Stimulated activated CD8-positive, alpha-beta memory T cell treated with anti-CD3 and anti-CD28 coated beads, Interleukin-4, amount 100 ng/mL, for 24 hours (primary cell): ENCODE results near the gene NFATC2.

Experiments used
- DNase-seq: peaks from one replicate; pipeline ENCODE4 v3.0.0-alpha.2; 2020; ENCODE audit warnings: low read depth

The NFATC2 gene

GRCh38 chr20:51389543-51390264, 152.8 kb downstream of the NFATC2 start:
- DNase-seq, result no peak

GRCh38 chr20:51388756-51389542, 153.6 kb downstream of the NFATC2 start:
- no peak for DNase-seq

- no peak for DNase-seq
These were observed 154.3 kb downstream of the NFATC2 start for GRCh38 chr20:51388227-51388626.

DNA sequence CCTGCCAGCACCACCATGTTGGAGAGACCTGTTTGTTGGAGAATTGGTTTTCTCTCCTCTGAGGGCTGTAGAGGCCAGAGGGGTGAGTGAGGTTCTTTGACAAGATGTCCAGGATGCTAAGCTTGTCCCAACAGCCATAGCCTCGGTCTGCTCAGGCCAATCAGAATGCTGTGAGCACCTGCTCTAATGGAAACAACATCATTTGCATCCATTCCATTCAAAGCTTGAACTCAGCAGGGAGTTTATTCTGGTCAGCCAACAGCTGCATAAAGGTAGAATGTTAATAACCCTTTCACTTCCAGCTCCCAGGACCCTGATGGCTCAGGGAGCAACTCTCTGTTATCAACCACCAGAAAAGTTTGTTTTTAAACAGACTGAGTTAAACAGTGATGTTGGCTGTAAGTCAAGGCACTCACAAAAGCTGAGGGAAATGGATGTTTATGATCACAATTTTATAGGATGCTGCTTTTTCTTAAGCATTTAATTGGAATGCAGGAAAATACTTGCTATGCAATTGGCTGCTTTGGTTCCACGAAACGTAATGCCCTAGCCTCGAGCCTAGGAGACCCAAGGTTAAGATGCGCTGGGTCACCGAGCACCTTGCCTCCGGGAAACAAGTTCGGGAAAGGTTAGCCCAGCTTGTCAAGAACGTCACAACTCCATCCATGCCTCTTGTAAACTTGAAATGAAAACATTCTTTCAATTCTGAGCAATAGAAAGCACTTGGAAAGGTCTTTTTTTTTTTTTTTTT, 155.2 kb downstream of the NFATC2 start:
- no peak for DNase-seq

GRCh38 chr20:51386586-51386985, 155.9 kb downstream of the NFATC2 start:
- peak; percentile 37 for DNase-seq

- no peak for DNase-seq
These were observed 156.6 kb downstream of the NFATC2 start for GRCh38 chr20:51385646-51386530.

GRCh38 chr20:51384875-51385274, 157.6 kb downstream of the NFATC2 start:
- DNase-seq, result no peak

- DNase-seq, result no peak
These were observed 158.5 kb downstream of the NFATC2 start for GRCh38 chr20:51383891-51384510.

DNA sequence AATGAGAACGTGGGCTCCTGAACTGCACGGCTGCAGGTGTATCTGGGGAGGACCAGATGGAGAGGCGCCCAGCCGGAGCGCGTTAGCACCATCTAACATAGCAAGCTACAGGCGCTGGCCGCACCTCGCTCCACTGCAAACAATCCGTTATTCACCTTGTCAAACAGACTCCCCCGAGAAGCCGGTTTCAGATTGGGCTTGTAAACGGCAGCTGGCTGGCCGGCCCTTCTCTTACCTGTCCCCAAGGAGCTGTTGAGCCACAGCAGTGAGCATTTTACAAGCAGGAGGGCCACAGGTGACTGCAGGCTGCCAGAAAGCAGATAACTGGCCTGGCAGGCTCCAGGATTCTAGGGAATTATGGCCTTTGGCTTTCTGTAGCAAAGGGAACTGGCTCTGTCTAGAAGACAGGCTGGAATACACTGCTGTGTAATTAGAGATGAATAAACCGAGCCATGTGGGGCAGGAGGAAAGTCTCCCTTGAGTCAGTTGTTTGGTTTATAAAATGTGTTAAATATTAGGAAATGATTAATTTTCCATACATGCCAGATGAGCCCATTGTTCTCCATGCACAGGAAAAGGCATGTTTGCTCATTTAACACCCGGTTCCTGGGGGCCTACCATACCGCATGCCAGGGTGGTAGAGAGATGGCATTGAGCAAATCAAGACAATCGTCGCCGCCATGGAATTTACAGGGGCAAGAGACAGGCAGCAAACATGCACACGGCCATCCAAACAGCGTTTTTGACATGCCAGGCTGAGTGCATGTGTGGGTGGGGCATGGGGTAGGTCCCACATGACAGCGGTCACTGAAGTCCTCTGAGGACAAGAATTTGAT, 159.3 kb downstream of the NFATC2 start:
- no peak for DNase-seq

DNA sequence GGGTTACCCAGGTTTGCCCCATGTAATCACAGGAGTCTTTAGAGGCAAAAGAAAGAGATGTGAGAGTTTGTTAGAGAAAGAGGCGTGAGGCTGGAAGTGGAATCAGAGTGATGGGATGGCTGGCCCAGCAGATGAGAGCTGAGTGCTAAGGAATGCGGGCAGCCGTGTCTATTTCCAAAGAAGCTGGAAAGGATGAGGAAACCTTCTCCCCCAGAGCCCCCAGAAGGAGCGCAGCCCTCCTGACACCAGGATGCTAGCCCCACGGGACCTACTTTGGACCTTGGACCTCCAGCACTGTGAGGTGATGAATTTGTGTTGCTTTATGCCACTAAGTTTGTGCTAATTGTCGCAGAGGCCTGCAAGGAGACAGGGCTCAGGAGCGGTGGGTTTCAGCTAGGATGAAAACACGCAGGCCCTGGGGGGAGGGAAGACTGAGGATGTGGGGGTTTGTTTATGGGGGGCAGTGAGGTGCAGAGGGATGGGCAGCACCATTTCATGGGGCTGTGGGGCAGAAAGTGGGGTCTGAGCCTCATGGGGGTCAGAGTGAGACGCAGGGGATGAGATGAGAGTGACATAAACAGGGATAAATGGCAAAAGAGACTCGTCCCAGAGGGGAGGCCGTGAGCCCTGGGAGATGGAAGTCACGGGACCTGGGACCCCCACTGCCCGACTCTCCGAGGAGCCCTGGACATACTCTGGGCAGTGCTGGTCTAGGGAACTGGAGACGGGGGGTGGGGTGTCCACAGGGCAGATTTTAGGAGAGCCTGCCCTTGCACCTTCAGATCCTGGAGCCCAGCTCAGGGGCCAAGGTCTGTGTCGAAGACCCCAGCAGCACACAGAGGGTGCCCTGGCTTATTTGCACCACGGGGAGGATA, 160.2 kb downstream of the NFATC2 start:
- no peak for DNase-seq

DNA sequence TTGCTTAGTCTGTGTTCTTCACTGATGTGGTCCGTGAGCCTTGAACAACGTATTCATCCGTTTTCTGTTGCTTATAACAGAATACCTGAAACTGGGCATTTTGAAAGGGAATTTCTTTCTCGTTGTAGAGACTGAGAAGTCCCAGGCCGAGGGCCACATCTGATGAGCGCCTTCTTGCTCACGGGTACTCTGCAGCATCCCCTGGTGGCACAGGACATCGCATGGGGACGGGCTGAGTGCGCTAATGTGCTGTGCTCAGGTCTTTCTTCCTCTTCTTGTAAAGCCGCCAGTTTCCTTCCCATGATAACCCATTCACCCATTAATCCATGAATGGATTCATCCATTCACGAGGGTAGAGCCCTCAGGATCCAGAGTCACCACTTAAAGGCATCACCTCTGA, 161.0 kb downstream of the NFATC2 start:
- no peak for DNase-seq

DNA sequence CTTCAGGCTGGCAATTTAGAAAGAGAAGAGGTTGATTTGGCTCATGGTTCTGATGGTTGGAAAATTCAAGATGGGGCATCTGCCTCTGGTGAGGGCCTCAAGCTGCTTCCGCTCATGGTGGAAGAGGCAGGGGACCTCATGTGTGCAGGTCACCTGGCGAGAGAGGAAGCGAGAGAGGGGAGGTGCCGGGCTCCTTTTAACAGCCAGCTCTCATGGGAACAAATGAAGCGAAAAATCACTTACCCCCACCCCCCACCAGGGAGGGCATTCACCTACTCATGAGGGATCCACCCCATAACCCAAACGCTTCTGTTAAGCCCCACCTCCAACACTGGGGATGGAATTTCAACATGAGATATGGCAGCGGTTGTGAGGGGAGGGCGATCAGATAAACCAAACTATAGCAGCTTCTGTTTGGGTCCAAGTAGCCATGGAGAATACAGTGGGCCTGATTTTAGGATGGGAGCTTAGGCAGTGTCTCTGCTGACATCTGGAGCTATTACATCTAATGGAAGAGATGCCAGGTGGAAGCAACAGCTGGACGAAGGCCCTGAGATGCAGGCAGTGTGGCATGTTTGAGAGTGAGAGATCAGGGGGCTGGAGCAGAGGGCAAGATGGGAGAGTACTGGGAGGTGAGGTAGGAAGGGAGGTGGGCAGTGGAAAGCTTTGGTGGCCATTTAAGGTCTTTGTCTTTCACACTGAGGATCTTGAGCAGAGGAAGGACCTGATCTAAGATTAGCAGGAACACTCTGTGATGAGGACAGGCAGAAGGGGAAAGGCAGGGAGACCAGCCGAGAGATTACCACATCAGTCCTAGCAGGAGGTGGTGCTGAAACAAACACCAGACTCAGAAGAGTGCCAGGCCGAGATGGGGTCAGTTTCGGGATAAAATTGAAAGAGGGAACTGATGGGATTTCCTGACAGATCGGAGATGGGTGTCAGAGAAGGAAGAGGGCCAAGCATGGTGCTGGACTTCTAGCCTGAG, 161.8 kb downstream of the NFATC2 start:
- DNase-seq, result no peak

GRCh38 chr20:51379601-51380341, 162.7 kb downstream of the NFATC2 start:
- no peak for DNase-seq

DNA sequence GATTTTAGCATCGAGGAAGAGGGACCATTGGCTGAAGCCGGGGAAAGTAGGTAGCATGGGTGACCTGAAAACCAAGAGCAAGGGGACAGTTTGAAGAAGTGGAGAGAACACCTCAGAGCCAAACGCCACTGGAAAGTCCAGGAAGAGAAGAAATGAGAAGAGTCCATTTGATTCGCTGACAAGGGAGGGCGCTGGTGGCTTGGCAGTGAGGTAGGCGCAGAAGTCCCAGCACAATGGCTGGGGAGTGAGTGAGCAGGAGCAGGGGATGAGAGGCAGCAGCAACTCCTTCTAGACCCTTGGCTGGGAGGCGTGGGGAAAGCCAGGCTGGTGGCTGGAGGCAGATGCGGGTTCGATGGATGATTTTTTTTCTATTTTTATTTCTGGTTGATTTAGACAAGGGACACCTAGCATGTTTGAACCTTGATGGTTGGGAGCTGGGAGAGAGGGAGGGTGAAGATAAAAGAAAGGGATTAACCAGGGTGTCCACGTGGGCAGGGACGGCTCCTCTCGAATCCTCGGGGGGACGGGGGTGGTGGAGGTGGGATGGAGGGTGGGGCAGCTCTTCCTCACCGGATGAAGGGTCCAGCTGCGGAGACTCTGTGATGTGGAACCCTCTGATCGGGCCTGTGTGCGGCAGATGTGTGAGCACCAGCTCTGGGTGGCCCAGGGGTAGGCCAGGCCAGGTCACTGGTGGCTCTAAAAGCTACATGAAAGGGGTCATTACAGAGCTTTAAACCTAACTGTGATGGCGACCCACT, 164.2 kb downstream of the NFATC2 start:
- no peak for DNase-seq

GRCh38 chr20:51377132-51377531, 165.4 kb downstream of the NFATC2 start:
- DNase-seq, result no peak

GRCh38 chr20:51376111-51376510, 166.4 kb downstream of the NFATC2 start:
- no peak for DNase-seq

DNA sequence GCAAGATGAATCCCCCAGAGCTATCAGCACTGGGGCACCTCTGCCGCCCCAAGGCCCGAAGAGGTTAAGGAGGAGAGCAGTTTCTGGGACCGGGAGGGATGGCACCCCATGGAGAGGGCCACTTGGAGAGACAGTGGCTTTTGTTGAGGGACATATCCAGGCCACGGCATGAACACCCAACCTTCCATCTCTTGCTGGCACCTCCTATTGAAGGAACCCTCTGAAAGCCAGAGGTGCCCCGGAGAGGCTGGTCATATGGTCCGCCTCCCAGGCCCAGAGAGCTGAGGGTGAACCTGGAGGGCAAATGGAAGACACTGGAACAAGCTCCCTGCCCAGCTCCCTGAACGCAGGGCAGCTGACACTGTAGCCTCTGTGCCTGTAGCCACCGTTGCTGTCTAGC, 167.0 kb downstream of the NFATC2 start:
- DNase-seq, result no peak
